ENCODE results near the gene TAPBPL.
"Not testable (repeated sequence)": the region's sequence is repeated elsewhere in the genome, so short reads cannot be mapped to it uniquely, and the experiment has no call there.

The TAPBPL gene, protein sequence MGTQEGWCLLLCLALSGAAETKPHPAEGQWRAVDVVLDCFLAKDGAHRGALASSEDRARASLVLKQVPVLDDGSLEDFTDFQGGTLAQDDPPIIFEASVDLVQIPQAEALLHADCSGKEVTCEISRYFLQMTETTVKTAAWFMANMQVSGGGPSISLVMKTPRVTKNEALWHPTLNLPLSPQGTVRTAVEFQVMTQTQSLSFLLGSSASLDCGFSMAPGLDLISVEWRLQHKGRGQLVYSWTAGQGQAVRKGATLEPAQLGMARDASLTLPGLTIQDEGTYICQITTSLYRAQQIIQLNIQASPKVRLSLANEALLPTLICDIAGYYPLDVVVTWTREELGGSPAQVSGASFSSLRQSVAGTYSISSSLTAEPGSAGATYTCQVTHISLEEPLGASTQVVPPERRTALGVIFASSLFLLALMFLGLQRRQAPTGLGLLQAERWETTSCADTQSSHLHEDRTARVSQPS

DNA sequence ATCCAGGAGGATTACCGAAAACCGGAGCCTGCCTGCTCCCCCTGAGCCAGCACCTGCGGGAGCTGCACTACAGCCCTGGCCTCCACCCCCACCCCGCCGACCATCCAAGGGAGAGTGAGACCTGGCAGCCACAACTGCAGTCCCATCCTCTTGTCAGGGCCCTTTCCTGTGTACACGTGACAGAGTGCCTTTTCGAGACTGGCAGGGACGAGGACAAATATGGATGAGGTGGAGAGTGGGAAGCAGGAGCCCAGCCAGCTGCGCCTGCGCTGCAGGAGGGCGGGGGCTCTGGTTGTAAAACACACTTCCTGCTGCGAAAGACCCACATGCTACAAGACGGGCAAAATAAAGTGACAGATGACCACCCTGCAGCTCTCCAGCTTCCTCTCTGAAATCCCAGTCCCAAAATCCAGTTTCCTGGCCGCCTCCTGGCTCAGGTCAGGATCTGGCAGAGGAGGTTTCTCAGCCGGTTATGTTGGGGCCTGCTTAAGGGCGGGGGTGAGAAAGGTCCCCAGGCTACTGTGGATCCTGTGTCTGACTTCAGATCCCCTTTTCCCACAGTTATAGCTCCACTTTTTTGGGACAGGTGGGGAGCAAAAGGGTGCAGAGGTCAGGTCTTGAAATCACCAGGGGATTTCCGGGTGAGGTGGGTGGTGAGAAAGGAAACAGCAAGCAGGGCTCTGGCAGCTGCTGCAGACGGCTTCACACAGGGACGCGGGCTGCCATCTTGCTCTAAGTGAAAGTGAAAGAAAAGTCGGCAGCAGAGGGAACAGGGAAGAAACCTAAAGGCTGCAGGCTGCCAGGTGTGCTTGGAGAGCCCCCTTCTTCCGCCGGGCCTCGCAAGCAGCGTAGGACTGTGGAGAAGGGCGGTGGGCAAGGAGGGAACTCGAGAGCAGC is at the start of gene TAPBPL:
TAPBPL (plus strand) TSS at position 695 of the 897 bp plus-strand sequence. CDS start 207 bp downstream, outside the sequence.
- DNase-seq = peak; percentile 69

GRCh38 chr12:6404390-6404789 is 47.5 kb upstream of the TAPBPL start:
- no peak for DNase-seq

- DNase-seq = no peak
Measured at GRCh38 chr12:6405963-6406362, 45.9 kb upstream of the TAPBPL start.

DNA sequence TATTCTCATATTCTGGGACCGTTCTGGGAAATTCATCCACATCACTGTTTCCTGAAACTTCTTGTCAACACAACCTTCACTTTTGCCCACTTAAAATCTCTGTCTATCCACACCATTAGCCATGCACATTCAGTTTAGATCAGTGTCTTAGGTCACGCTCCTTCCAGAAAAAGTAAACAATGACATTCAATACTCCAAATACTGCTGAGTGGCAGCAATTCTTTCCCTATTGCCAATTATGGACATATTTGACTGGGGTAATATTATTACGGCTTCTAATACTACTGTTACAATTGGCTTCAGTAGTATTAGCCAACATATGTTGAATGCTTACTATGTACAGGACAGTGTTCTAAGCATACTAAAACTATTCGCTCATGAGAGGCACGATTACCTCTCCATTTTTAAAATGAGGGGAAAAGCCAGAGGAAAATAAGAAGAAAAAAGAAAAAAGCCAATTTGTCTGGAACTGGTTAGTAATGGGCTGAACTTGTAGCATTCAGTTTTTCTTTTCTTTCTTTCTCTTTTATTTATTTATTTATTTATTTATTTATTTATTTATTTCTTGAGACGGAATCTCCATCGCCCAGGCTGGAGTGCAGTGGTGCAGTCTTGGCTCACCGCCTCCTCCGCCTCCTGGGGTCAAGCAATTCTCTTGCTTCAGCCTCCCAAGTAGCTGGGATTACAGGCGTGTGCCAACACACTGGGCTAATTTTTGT is 44.4 kb upstream of the TAPBPL start:
- DNase-seq = no peak

DNA sequence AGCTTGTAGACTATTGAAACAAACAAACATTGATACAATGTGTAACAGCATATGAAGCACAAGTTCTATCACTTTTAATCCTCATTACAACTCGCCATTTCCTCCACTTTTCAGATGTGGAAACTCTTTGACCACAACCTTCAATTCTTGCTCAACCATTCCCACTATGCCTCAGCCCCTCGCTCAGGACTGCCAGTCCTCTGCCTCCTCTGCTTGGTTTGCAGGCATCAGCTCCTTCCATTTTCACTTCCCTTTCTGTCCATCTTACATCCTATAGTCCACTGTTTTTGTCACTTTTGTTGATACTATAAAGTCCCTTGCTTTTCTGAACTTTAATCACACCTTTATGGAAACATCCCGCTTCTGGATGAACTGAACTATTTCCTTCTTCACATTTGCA is 35.2 kb upstream of the TAPBPL start:
- DNase-seq = no peak

DNA sequence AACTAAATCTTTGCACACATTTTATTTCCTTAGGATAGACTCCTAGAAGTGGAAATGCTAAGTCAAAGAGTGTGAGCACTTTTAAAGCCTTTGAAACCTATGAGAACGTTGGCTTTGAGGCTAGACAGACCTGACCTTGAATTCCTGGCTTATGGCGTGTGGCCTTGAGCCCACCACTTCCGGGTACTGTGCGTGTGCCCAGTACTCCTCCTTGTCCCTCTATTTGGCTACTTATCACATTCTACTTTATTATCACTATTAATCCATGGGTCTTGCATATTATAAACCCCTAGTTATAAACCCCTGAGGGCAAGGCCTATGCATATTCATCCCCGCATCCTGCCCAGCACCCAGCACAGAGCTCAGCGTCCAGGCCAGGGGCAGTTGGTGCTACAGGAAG is 33.0 kb upstream of the TAPBPL start:
- no peak for DNase-seq

GRCh38 chr12:6420364-6420763 is 31.5 kb upstream of the TAPBPL start:
- DNase-seq = no peak

DNA sequence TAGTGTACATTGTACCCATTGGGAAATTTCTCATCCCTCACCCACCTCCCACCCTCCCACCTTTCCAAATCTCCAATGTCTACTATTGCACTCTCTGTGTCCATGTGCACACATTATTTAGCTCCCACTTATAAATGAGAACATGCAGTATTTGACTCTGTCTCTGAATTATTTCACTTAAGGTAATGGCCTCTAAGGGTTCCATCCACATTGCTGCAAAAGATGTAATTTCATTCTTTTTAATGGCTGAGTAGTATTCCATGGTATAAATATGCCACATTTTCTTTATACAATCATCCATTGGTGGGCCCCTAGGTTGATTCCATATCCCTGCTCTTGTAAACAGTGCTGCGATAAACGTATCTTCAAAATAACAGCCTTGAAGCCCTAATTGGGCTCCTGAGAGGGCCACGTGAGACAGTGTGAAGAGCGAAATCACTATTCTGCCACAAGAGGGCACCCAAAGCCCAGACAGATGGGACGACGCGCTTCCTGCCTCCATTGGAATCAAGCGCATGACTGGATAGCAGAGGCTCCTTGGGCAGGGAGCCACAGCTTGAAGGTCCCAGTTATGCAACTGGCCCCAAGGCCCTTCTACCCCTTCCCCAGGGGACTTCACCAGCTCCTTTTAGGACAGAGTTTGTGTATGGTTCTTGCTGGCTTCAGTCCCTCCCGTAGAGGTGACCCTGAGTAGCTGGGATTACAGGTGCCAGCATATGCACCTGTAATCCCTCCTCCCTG is 28.4 kb upstream of the TAPBPL start:
- peak; percentile 48 for DNase-seq

- no peak for DNase-seq
Measured at GRCh38 chr12:6424008-6424347, 27.9 kb upstream of the TAPBPL start.

DNA sequence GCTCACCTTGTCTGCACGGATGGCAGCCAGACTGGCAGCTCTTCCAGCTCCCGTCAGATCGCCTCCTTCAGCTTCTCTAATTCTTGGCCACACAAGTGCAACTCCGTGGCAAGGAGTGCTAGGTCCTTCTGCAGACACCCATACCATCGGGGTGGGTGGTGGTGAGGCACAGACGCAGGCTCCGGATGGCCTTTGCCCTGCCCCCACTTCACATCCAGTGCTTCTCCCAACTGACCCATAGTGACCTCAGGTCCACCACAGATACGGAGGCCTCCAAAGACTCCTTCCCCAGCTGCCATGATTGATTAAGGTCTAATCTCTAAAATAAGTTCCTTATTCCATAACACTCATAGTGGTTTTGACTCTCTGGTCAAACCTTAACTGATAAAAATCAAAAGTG is 27.0 kb upstream of the TAPBPL start:
- no peak for DNase-seq

- DNase-seq = no peak
Measured at GRCh38 chr12:6425590-6426531, 26.0 kb upstream of the TAPBPL start.

DNA sequence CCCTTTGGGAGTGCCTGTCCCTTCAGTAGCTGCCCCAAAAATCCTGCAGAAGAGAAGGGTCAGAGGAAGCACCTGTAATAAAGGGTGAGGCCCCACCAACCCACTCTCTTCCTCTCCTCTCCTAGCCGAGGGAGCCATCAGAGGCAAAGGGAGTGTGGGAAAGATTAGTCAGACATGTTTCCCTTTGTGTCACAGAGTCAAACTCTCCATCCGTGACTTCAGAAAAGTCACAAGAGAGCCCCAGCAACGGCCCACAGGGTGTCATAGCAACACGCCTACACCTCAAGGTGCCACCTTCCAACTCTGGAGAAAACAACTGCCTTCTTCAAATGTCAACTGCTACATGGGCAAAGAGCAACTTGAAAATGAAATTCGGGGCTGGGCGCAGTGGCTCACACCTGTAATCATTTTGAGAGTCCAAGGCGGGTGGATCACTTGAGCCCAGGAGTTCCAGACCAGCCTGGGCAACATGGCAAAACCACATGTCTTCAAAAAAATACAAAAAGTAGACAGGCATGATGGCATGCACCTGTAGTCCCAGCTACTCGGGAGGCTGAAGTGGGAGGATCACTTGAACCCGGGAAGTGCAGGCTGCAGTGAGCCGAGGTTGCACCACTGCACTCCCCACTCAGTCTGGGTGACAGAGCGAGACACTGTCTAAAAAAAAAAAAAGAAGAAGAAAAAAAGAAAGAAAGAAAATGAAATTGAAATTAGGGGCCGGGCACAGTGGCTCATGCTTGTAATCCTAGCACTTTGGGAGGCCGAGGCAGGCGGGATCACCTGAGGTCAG is 24.8 kb upstream of the TAPBPL start:
- DNase-seq = no peak

- DNase-seq = not testable (repeated sequence)
Measured at GRCh38 chr12:6427796-6428195, 24.0 kb upstream of the TAPBPL start.

DNA sequence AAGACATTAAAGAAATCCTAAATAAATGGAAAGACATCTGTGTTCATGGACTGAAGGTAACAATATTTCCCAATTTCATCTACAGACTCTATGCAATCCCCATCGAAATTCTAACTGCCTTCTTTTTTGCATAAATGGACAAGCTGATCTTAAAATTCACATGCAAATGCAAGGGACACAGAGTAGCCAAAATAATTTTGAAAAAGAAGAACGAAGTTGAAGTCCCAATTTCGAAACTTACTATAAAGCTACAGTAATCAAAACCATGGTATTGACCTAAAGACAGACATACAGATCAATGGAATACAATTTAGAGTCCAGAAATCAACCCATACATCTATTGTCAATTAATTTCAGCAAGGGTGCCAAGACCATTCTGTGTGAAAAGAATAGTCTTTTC is 23.5 kb upstream of the TAPBPL start:
- no peak for DNase-seq

DNA sequence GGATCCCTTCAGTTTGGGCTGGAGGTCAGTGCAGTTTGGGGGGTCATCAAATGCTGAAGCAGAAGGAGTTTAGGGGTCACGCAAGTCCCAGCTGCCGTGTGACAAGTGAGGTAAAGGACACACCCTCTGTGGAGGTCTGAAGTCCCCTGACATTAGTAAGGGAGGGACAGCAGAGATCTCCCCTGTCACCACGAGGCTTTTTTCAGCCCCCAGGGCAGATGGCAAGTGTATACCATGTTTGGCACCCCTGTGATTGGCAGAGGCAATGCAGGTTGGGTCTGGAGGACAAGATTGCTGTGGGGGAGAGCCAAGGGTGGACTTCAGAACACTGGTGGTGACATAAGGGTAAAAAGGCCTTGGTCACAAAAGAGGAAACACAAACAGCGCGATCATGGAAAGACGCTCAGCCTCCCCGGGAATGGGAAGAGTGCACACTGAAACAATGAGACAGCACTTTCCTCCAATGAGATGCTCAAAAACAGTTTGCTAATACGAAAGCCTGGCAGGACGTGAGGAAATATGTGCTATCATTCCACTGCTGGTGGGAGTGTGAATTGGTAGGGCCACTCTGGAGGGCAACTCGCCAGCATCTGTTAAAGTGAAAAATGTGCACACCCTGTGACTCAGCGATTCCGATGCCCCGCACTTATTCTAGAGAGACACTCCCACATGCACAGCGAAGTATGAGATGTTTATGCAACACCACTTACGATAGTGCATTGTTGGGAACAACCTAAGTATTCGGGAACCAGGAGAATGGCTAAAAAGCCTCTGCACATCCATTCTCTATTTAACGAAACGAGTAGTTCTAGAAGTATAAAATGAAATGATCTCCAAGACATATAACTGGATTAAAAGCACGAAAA is 21.5 kb upstream of the TAPBPL start:
- peak; percentile 42 for DNase-seq

GRCh38 chr12:6432991-6433390 is 18.9 kb upstream of the TAPBPL start:
- no peak for DNase-seq

- DNase-seq = no peak
Measured at GRCh38 chr12:6434205-6435140, 17.4 kb upstream of the TAPBPL start.

Data from NCI-H2227 treated with DMSO at 0.1 percent for 48 hours (cell line).